HepG2 (cell line): ENCODE data around the gene GPC3. TPM values are rescaled to one million over a fixed set of nuclear protein-coding genes. Genes with fewer than 3 reads are reported as not detected.

Experiments
- ATAC-seq: fragments of 200-7000 bp; cut with Tn5 transposase; 3 replicates; pipeline ENCODE4 v1.9.1; 2020; ENCODE audit warnings: mild to moderate bottlenecking, moderate library complexity
- BruUV-seq: library from RNA; stranded (reverse); fragments of 400-500 nt; replicated peaks from 2 replicates; lab custom pipeline; 2021; lab: Mats Ljungman, UMichigan
- CTCF ChIA-PET: fragments of 300-600 bp; formaldehyde crosslinking; extraction: SDS; loops from one replicate; lab custom pipeline; 2021; ENCODE audit warnings: low total read pairs, inconsistent platforms, low intra/inter-chr PET ratio; lab: Yijun Ruan, JAX
- POLR2A ChIA-PET: fragments of 350-600 bp; sonication (Branson Sonifier 250); formaldehyde crosslinking; loops from one replicate; lab custom pipeline; 2020; ENCODE audit warnings: antibody characterized with exemption, inconsistent platforms; lab: Yijun Ruan, JAX
- DNase-seq: peaks from one replicate; pipeline ENCODE4 v3.0.0-alpha.2; 2015; ENCODE audit warnings: low spot score
- FAIRE-seq: peaks from 3 replicates; lab custom pipeline; 2011; peaks lifted over from hg19 to GRCh38; lab: Jason Lieb, UNC
- H2AFZ ChIP-seq: one replicate; pipeline ENCODE4 v1.6.1; 2011; ENCODE audit warnings: low read length, inconsistent platforms
- H3K27ac ChIP-seq: fragments of 300-600 bp; 3 replicates; pipeline ENCODE4 v1.8.0; 2011; ENCODE audit warnings: mixed run types, mild to moderate bottlenecking, mixed read lengths, low read length, inconsistent platforms; ENCODE audit not compliant: insufficient read depth; ENCODE audit errors: extremely low read length
- H3K27me3 ChIP-seq, 2 experiments: fragments of 200-600 bp in 1 of 2; 2 replicates in 1 of 2; 3 replicates in 1 of 2; pipeline versions ENCODE4 v1.6.0 to v1.8.0; 2011; ENCODE audit warnings: low read length in 2 of 2, mild to moderate bottlenecking in 2 of 2, moderate library complexity in 2 of 2, inconsistent platforms in 1 of 2; ENCODE audit not compliant: insufficient read depth in 2 of 2, control insufficient read depth in 1 of 2
- H3K36me3 ChIP-seq, 2 experiments: fragments of 200-600 bp in 1 of 2; replicated peaks in 1 of 2; 2 replicates in 1 of 2; 3 replicates in 1 of 2; pipeline versions ENCODE4 v1.5.1 to v1.8.0; 2011; ENCODE audit warnings: low read length in 2 of 2, inconsistent platforms in 1 of 2; ENCODE audit not compliant: insufficient read depth in 2 of 2, control insufficient read depth in 1 of 2
- H3K4me1 ChIP-seq: 2 replicates; pipeline ENCODE4 v1.5.1; 2012; ENCODE audit warnings: low read length, inconsistent platforms; ENCODE audit not compliant: insufficient read depth
- H3K4me2 ChIP-seq: 2 replicates; pipeline ENCODE4 v1.6.0; 2011; ENCODE audit warnings: low read depth, low read length, inconsistent platforms
- H3K4me3 ChIP-seq, 3 experiments: fragments of 200-600 bp in 1 of 3; sonication (generic), shearing (Covaris generic) in 1 of 3; replicated peaks in 1 of 3; 2 replicates each; pipeline ENCODE4 v1.5.1; 2011 to 2016; ENCODE audit warnings: low read length in 3 of 3, inconsistent platforms in 2 of 3, low read depth in 2 of 3, mild to moderate bottlenecking in 2 of 3, control low read depth in 1 of 3, mixed read lengths in 1 of 3; ENCODE audit not compliant: insufficient read depth in 1 of 3
- H3K79me2 ChIP-seq: one replicate; pipeline ENCODE4 v1.6.1; 2011; ENCODE audit warnings: low read length, inconsistent platforms; ENCODE audit not compliant: insufficient read depth
- H3K9ac ChIP-seq: 2 replicates; pipeline ENCODE4 v1.6.0; 2011; ENCODE audit warnings: mild to moderate bottlenecking, low read depth, low read length, inconsistent platforms; ENCODE audit not compliant: insufficient read depth
- H3K9me3 ChIP-seq: 2 replicates; pipeline ENCODE4 v1.5.1; 2012; ENCODE audit warnings: mild to moderate bottlenecking, low read length
- H4K20me1 ChIP-seq: 2 replicates; pipeline ENCODE4 v1.6.0; 2011; ENCODE audit warnings: inconsistent platforms, mild to moderate bottlenecking, low read length, moderate library complexity; ENCODE audit not compliant: insufficient read depth
- ATF2 ChIP-seq: sonication (generic); formaldehyde crosslinking; IDR thresholded peaks from 2 replicates; pipeline ENCODE4 v1.4.0; 2020; ENCODE audit warnings: missing genetic modification reagents
- GABPB1 ChIP-seq: IDR thresholded peaks from 2 replicates; pipeline ENCODE4 v1.6.1; 2016; ENCODE audit warnings: mild to moderate bottlenecking, missing genetic modification reagents, moderate library complexity, missing compliant biosample characterization
- JUNB ChIP-seq: sonication (generic); formaldehyde crosslinking; IDR thresholded peaks from 2 replicates; pipeline ENCODE4 v1.8.0; 2022; ENCODE audit warnings: missing genetic modification reagents, mild to moderate bottlenecking, borderline replicate concordance
- MED13 ChIP-seq: sonication (generic); formaldehyde crosslinking; IDR thresholded peaks from 2 replicates; pipeline ENCODE4 v1.5.0; 2020; ENCODE audit warnings: missing genetic modification reagents
- STAT5B ChIP-seq: sonication (generic); formaldehyde crosslinking; IDR thresholded peaks from 2 replicates; pipeline ENCODE4 v1.4.0; 2020; ENCODE audit warnings: missing genetic modification reagents
- STAT6 ChIP-seq: sonication (generic); formaldehyde crosslinking; IDR thresholded peaks from 2 replicates; pipeline ENCODE4 v1.4.0; 2020; ENCODE audit warnings: missing genetic modification reagents, mild to moderate bottlenecking, borderline replicate concordance
- U2AF2 ChIP-seq: fragments of 200-400 bp; formaldehyde crosslinking; IDR thresholded peaks from 2 replicates; pipeline ENCODE4 v1.6.1; 2017; ENCODE audit warnings: low read depth, mild to moderate bottlenecking, low read length
- ZNF10 ChIP-seq: sonication (generic); formaldehyde crosslinking; IDR thresholded peaks from 2 replicates; pipeline ENCODE4 v1.4.0; 2020; ENCODE audit warnings: mild to moderate bottlenecking, low read depth, missing genetic modification reagents, borderline replicate concordance
- ZNF550 ChIP-seq: sonication (generic); formaldehyde crosslinking; IDR thresholded peaks from 2 replicates; pipeline ENCODE4 v1.4.0; 2020; ENCODE audit warnings: mild to moderate bottlenecking, missing genetic modification reagents, borderline replicate concordance
- ZNF564 ChIP-seq: sonication (generic); formaldehyde crosslinking; IDR thresholded peaks from 2 replicates; pipeline ENCODE4 v1.8.1; 2023; ENCODE audit warnings: mild to moderate bottlenecking, missing genetic modification reagents
- ZNF609 ChIP-seq: sonication (generic); formaldehyde crosslinking; IDR thresholded peaks from 2 replicates; pipeline ENCODE4 v1.4.0; 2020; ENCODE audit warnings: mild to moderate bottlenecking, missing genetic modification reagents, borderline replicate concordance
- ZNF660 ChIP-seq: sonication (generic); formaldehyde crosslinking; IDR thresholded peaks from 2 replicates; pipeline ENCODE4 v1.5.1; 2020; ENCODE audit warnings: mild to moderate bottlenecking, low read depth, missing genetic modification reagents, borderline replicate concordance
- WGBS: methylation state at CpG from one replicate; pipeline ENCODE4 v1.1.6; 2017; ENCODE audit warnings: low lambda C conversion rate; 5-methylcytosine and 5-hydroxymethylcytosine counted together
- in situ Hi-C: cut with HindIII; loops from 2 replicates; pipeline ENCODE4 v1.10.0; 2017; ENCODE audit warnings: low pct_unique_long_range_greater_than_20kb; ENCODE audit not compliant: extremely low pct_ligation_motif_present
- intact Hi-C: fragments of 100-400 bp; cut with micrococcal nuclease; formaldehyde crosslinking; loops from one replicate; pipeline ENCODE4 v1.10.0; 2022; ENCODE audit not compliant: unreplicated experiment
- polyA plus RNA-seq, 8 experiments: library from polyadenylated mRNA; depleted of rRNA in 3 of 8; stranded (reverse) in 7 of 8; unstranded in 1 of 8; fragments of >200 nt; fragmentation: Illumina TruSeq in 4 of 8; extraction: Trizol in 4 of 8; gene quantifications; 2 replicates each; pipeline versions ENCODE4 v1.2.1 to v1.2.3, GENCODE V29; 2011 to 2016; ENCODE audit warnings: low read depth in 4 of 8, missing spikeins in 1 of 8, mixed read lengths in 1 of 8; ENCODE audit not compliant: insufficient read depth in 1 of 8
- total RNA-seq, 5 experiments: library from RNA; depleted of rRNA; stranded (reverse); fragments of >200 nt; fragmentation: Illumina TruSeq; extraction: Trizol; gene quantifications; 2 replicates each; pipeline ENCODE4 v1.2.3, GENCODE V29; 2016; ENCODE audit warnings: low read depth in 1 of 5

GPC3 gene
- total and polyA plus RNA-seq, 2 of the 13 experiments (the other 11 are each of a cell fraction or from before 2014, with no cell fraction given): 1,799 to 3,263 TPM

- TF ChIP-seq GABPB1 (CRISPR knock-in tag): no peak
- no peak for TF ChIP-seq JUNB (CRISPR knock-in tag)
- TF ChIP-seq, all 625 proteins: peak for 3
Observed at GRCh38 chrX:133838761-133839676, 146.4 kb downstream of the GPC3 start (continued).

- FAIRE-seq: no peak
- no peak for TF ChIP-seq ZNF609
- no peak for TF ChIP-seq ZNF550 (CRISPR knock-in tag)
- TF ChIP-seq ATF2 (CRISPR knock-in tag): no peak
- no peak for TF ChIP-seq ZNF10 (CRISPR knock-in tag)
- no peak for TF ChIP-seq STAT6 (CRISPR knock-in tag)
- no peak for TF ChIP-seq ZNF660 (CRISPR knock-in tag)
- TF ChIP-seq MED13 (CRISPR knock-in tag): no peak
- no peak for TF ChIP-seq ZNF564
- no peak for TF ChIP-seq U2AF2
- TF ChIP-seq STAT5B (CRISPR knock-in tag): no peak
- in situ Hi-C loops: no loop called here
- peaks cover 87% of the 10 kb centered on the region for H4K20me1 ChIP-seq
- H3K9ac ChIP-seq: no peak overlapping the region
- no peak overlapping the region for H3K4me3 ChIP-seq
- DNase-seq: no peak
- H3K9me3 ChIP-seq: no peaks in the 10 kb centered on the region
- no TSS peak for BruUV-seq
- intact Hi-C loops: no loop called here
- no peak; the same call in 2 of the 3 replicates for ATAC-seq
- H3K4me1 ChIP-seq: peaks cover 22% of the 10 kb centered on the region
- no peak overlapping the region for H3K4me2 ChIP-seq
- POLR2A ChIA-PET: no interaction called here
- no peaks in the 10 kb centered on the region for H3K27me3 ChIP-seq
- no peak overlapping the region for H2AFZ ChIP-seq
- peaks cover 72% of the 10 kb centered on the region for H3K79me2 ChIP-seq
- CTCF ChIA-PET: no interaction called here
- H3K36me3 ChIP-seq: peaks cover 1 to 21% of the 10 kb centered on the region in 2 experiments; a peak in 3 of 5 replicates
- 100% methylated on average over 1 of the region's 2 CpGs for WGBS
- H3K27ac ChIP-seq: no peak overlapping the region
Observed at GRCh38 chrX:133837091-133837490, 148.3 kb downstream of the GPC3 start.
